Muscle of leg (tissue), 11 donors: ENCODE measurements around the gene ADARB2. TPM values are rescaled to one million over a fixed set of nuclear protein-coding genes. Genes with fewer than 3 reads are reported as not detected.
"Not testable (repeated sequence)": the region's sequence is repeated elsewhere in the genome, so short reads cannot be mapped to it uniquely, and the experiment has no call there.

Experiments used
- DNase-seq: peaks from one replicate; pipeline ENCODE4 v3.0.0; 2013
- H3K27ac ChIP-seq: one replicate; pipeline ENCODE4 v1.5.1; 2013; ENCODE audit warnings: mild to moderate bottlenecking, low read length, control low read depth
- H3K27me3 ChIP-seq: one replicate; pipeline ENCODE4 v1.6.1; 2013; ENCODE audit warnings: low read length; ENCODE audit not compliant: control insufficient read depth, insufficient read depth
- H3K36me3 ChIP-seq: one replicate; pipeline ENCODE4 v1.6.1; 2013; ENCODE audit warnings: low read length; ENCODE audit not compliant: control insufficient read depth, insufficient read depth
- H3K4me1 ChIP-seq: one replicate; pipeline ENCODE4 v1.6.1; 2013; ENCODE audit warnings: low read length; ENCODE audit not compliant: control insufficient read depth, insufficient read depth
- H3K4me3 ChIP-seq: one replicate; pipeline ENCODE4 v1.5.1; 2013; ENCODE audit warnings: low read length, control low read depth
- H3K9me3 ChIP-seq: replicated peaks from 2 replicates; pipeline ENCODE4 v1.6.1; 2013; ENCODE audit warnings: low read depth, low read length; ENCODE audit not compliant: control insufficient read depth
- WGBS: methylation state at CpG from one replicate; pipeline ENCODE4 v1.1.5; 2013; ENCODE audit warnings: missing lambda C conversion rate; ENCODE audit not compliant: insufficient coverage; 5-methylcytosine and 5-hydroxymethylcytosine counted together
- polyA plus RNA-seq, 8 donors: library from polyadenylated mRNA; unstranded; fragments of 120-200 nt; gene quantifications; one replicate each; pipeline versions ENCODE4 v1.2.1 to v1.2.3, GENCODE V29; 2013; ENCODE audit warnings: inconsistent platforms in 1 of 8, low replicate concordance in 1 of 8; ENCODE audit not compliant: insufficient read length in 8 of 8, insufficient read depth in 1 of 8
- total RNA-seq: library from RNA; stranded (reverse); fragments of 120-200 nt; gene quantifications from one replicate; pipeline ENCODE4 v1.2.4, GENCODE V29; 2013

ADARB2 gene
- total and polyA plus RNA-seq, 9 donors: 0.13 to 0.38 (median 0.23) TPM

DNA sequence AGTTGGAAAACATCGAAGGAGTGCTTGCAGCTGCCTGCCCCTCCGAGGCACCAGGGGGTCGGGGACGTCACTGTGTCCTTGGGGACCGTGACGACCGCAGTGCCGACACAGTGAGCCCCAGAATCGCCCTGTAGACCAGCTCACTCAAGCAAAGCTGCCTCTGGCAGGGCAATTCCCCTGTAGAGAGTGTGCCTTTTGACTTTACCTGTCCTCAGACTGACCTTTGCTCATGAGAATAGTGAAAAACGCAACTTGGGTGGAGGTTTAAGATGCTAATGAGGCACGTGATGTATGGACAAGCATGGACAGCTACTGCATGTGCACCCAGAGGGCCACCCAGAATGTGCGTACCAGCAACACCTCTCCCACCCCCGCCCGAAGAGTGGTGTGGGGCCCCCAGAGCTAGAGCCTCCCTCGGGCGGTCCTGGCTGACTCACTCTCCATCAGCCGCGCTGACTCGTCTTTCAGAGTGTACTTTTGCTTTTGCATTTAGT, 271.9 kb downstream of the ADARB2 start:
- Histone ChIP-seq H3K9me3 (no peaks in the 10 kb centered on the region), H3K27me3 (peaks cover 9% of the 10 kb centered on the region), H3K36me3 (no peaks in the 10 kb centered on the region), H3K4me3 (no peak overlapping the region), H3K4me1 (peaks cover 6% of the 10 kb centered on the region), H3K27ac (no peak overlapping the region)
- 33% methylated on average over 9 of the region's 19 CpGs for WGBS
- DNase-seq: no peak

DNA sequence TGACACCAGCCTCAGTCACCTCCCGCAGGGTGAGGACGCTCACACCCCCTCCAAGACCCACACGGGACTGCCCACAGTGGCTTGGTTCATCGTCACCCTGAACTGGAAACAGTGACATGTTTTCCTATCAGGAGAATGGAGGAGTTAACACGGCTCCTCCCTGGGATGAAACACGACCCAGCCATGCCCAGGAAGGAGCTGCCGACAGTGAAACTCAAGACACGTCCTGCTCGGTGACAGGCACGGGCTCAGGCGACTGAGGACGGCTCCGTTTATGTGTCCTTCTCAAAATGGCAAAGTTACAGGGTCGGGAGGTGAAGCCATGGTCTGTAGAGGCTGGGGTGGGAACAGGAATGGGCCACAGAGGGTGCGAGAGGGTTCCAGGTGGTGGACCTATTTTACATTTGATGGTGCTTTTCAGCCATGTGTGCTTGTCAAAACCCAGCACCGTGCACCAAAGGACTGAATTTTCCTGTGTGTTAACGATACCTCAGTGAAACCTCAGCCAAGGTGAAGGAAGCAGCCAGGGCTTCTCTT, 272.4 kb downstream of the ADARB2 start:
- H3K27me3 ChIP-seq: peaks cover 9% of the 10 kb centered on the region
- no peaks in the 10 kb centered on the region for H3K9me3 ChIP-seq
- 23% methylated on average over 13 of the region's 17 CpGs for WGBS
- no peak overlapping the region for H3K27ac ChIP-seq
- no peak for DNase-seq
- no peak overlapping the region for H3K4me3 ChIP-seq
- H3K36me3 ChIP-seq: no peaks in the 10 kb centered on the region
- H3K4me1 ChIP-seq: peaks cover 6% of the 10 kb centered on the region

GRCh38 chr10:1463971-1464370, 273.4 kb downstream of the ADARB2 start:
- H3K4me1 ChIP-seq, H3K27ac ChIP-seq, H3K4me3 ChIP-seq, DNase-seq, H3K27me3 ChIP-seq, H3K36me3 ChIP-seq, H3K9me3 ChIP-seq: not testable (repeated sequence)
- 74% methylated on average over 10 of the region's 26 CpGs for WGBS

DNA sequence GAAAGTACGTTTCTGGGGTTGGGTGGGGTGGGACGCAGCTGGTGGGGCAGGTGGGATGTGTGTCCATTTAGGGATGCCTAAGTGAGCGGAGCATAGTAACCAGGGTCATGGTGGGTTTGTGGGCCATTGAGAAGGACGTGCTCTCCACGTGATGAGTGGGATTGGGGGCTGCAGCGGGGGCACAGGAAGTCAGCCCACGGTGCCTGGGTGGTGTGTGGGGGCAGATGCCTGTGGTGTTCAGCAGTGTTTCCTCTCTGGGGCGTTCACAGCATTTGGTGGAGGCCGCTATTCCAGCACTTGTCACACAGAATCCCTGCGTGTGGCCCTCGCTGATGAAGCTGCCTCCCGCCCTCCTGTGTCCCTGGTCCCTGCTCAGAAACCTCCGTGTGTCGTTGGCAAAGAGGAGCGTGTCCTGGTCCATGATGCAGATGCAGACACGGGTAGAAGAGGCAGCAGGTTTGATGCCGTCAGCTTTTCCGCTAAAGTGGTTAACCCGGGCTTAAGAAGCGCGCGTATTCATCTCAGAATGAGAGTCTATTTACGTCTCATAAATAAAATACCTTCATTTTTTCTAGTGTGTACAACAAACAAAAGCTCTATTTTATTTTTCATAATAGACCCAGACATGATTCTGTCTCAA, 274.2 kb downstream of the ADARB2 start:
- H3K4me3 ChIP-seq: no peak overlapping the region
- no peak for DNase-seq
- H3K36me3 ChIP-seq: no peaks in the 10 kb centered on the region
- H3K4me1 ChIP-seq: peaks cover 6% of the 10 kb centered on the region
- H3K27ac ChIP-seq: no peak overlapping the region
- WGBS: 69% methylated on average over 17 of the region's 23 CpGs
- H3K27me3 ChIP-seq: peaks cover 3% of the 10 kb centered on the region
- H3K9me3 ChIP-seq: no peaks in the 10 kb centered on the region

GRCh38 chr10:1462521-1462920, 274.8 kb downstream of the ADARB2 start:
- Histone ChIP-seq H3K9me3 (no peaks in the 10 kb centered on the region), H3K36me3 (no peaks in the 10 kb centered on the region), H3K4me1 (peaks cover 6% of the 10 kb centered on the region), H3K4me3 (no peak overlapping the region), H3K27ac (no peak overlapping the region), H3K27me3 (peaks cover 2% of the 10 kb centered on the region)
- DNase-seq: no peak
- WGBS: 80% methylated on average over 1 of the region's 1 CpG

DNA sequence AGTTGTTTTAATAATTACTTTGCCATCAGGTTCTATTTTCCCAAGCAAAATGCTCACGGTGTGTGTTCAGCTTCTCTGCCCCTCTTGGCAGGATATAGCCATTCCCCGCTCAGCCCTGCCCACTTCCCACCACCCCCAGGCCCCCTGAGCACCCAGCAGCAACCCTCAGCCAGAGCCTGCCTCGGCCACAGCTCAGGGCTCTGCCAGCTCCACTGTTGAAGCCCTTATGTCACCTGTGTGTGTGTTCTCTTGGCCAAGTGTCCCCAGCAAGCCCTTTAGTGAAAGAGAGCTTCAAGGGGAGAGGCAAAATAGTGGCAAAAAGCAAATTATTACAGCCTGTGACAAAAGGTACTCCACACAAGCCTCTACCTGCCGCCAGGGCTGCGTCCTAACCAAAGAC, 275.3 kb downstream of the ADARB2 start:
- no peak overlapping the region for H3K4me3 ChIP-seq
- 66% methylated on average over 3 of the region's 5 CpGs for WGBS
- no peak for DNase-seq

GRCh38 chr10:1461016-1461415, 276.3 kb downstream of the ADARB2 start:
- H3K27me3 ChIP-seq: no peaks in the 10 kb centered on the region
- 70% methylated on average over 6 of the region's 9 CpGs for WGBS
- H3K4me1 ChIP-seq: peaks cover 6% of the 10 kb centered on the region
- no peaks in the 10 kb centered on the region for H3K9me3 ChIP-seq
- H3K4me3 ChIP-seq: no peak overlapping the region
- DNase-seq: no peak
- H3K27ac ChIP-seq: no peak overlapping the region
- H3K36me3 ChIP-seq: no peaks in the 10 kb centered on the region

More for the DNA sequence above, 275.3 kb downstream of the ADARB2 start:
- no peaks in the 10 kb centered on the region for H3K9me3 ChIP-seq
- no peak overlapping the region for H3K27ac ChIP-seq
- H3K4me1 ChIP-seq: peaks cover 6% of the 10 kb centered on the region
- H3K36me3 ChIP-seq: no peaks in the 10 kb centered on the region
- H3K27me3 ChIP-seq: no peaks in the 10 kb centered on the region

GRCh38 chr10:1459664-1460063, 277.7 kb downstream of the ADARB2 start:
- H3K27me3 ChIP-seq, DNase-seq, H3K9me3 ChIP-seq, H3K4me3 ChIP-seq, H3K4me1 ChIP-seq, H3K36me3 ChIP-seq, H3K27ac ChIP-seq: not testable (repeated sequence)
- 66% methylated on average over 4 of the region's 6 CpGs for WGBS

DNA sequence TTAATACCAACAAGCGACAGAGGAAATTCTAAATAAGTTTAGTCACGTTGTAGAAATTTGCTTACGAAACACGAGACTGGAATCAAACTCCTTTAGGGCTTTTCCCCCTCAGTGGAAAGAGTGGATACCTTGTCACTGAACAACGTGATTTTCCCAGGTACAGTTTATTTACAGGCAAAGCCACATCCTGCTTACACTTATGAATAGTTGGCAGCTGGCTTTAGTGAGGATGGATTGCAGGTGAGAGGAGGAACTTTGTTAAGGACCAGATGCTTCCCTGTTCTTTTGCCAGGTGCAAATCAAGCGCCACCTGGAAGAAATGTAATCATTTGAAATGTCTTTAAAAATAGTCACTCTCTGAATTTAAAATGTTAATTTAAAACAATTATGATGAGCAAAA, 282.4 kb downstream of the ADARB2 start:
- DNase-seq: no peak
- Histone ChIP-seq H3K4me3 (no peak overlapping the region), H3K27ac (no peak overlapping the region), H3K36me3 (no peaks in the 10 kb centered on the region), H3K9me3 (no peaks in the 10 kb centered on the region), H3K4me1 (no peaks in the 10 kb centered on the region), H3K27me3 (no peaks in the 10 kb centered on the region)
- WGBS: 69% methylated on average over 3 of the region's 6 CpGs

GRCh38 chr10:1454428-1454827, 282.9 kb downstream of the ADARB2 start:
- Histone ChIP-seq H3K9me3 (no peaks in the 10 kb centered on the region), H3K4me3 (no peak overlapping the region), H3K27me3 (no peaks in the 10 kb centered on the region), H3K36me3 (no peaks in the 10 kb centered on the region), H3K4me1 (no peaks in the 10 kb centered on the region), H3K27ac (no peak overlapping the region)
- no peak for DNase-seq
- no CpG with 5 or more reads among the region's 6 CpGs for WGBS
